Middle frontal gyrus (tissue), 1 donor: ENCODE measurements around the gene ZBTB25.

Experiments used
- DNase-seq: peaks from one replicate; pipeline ENCODE4 v3.0.0-alpha.2; 2015; ENCODE audit warnings: low spot score; ENCODE audit errors: extremely low spot score

The ZBTB25 gene

DNA sequence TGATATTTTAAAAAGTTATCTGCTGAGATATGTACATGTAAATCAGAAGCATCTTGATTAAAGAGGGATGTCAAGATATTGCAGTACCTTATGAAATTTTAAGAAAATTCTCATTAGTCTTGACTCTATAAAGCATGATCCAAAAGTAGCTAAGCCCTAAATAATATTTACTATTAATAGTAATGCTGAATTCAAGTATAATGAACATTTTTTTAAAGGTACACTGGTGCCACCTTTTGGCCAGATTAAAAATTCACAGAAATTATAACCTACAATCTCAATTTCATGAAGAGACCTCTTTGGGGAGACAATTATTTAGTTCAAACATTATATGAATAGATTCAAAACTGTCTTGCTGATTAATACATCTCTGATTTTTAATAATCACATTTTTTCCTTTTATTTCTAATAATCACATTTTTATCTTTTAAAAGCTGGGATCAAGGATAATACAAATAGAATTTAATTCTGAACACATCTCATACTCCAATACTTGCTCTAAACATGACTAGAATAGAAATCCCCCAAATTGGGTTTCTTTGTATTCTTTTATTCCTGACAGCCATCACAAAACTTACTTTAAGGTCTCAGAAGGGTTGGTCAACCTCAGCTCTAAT, 24.9 kb downstream of the ZBTB25 start:
- DNase-seq: no peak

GRCh38 chr14:64476438-64476837, 27.2 kb downstream of the ZBTB25 start:
- no peak for DNase-seq

GRCh38 chr14:64475585-64476273, 27.9 kb downstream of the ZBTB25 start:
- no peak for DNase-seq

GRCh38 chr14:64474698-64475097, 28.9 kb downstream of the ZBTB25 start:
- no peak for DNase-seq

GRCh38 chr14:64474041-64474440, 29.6 kb downstream of the ZBTB25 start:
- DNase-seq: no peak

GRCh38 chr14:64468451-64468850, 35.2 kb downstream of the ZBTB25 start:
- no peak for DNase-seq

DNA sequence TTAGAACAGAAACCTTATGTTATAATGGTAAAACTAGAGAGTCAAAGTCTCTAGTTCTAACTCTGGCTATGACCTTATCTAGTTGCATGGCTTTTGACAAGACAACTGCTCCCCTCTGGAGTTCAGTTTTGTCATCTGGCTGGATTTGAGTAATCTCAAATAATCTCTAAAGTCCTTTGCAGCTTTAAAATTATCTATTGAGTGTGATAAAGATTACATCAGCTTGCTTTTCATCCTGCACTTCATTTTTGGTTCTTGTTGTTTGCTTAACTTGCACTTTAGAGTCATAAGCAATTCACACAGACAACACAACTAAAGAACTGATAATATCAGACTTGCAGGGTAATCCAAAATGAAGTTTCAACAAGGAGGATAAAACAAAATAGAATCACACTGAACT, 36.1 kb downstream of the ZBTB25 start:
- DNase-seq: no peak

GRCh38 chr14:64467101-64467500, 36.5 kb downstream of the ZBTB25 start:
- DNase-seq: no peak

DNA sequence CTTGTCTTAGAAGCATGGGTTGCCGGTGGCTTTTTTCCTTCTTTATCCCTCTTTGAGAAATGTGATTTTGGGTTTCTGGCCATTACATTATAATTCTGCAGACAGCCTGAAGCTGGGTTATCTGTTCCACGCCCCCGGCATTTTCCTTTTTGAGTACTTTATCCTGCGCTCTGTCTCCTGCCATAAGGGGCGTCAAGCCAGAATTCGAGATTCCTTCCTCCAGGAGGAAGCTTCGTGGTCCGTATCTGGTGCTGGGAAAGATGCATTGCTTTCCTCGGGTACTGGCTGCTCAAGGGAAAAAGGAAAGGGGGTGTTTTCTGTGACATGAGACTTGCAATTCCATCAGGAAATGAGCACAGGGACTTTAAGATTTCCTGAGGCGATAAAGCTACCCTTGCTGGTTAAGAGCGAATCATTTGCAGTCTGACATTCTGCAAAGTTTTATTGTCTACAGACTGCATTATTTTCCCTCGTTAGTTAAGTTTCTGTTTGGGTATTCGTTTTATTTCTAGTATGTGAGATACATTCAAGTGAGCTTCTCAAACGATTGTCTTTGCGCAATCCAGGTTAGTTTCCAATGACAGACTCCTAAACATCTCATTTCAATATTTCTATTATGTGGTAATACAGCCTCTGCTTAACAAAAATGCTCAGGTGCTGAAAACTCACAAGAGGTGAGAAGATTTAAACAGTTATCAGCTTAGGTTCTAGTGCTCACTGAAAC, 37.6 kb downstream of the ZBTB25 start:
- no peak for DNase-seq

DNA sequence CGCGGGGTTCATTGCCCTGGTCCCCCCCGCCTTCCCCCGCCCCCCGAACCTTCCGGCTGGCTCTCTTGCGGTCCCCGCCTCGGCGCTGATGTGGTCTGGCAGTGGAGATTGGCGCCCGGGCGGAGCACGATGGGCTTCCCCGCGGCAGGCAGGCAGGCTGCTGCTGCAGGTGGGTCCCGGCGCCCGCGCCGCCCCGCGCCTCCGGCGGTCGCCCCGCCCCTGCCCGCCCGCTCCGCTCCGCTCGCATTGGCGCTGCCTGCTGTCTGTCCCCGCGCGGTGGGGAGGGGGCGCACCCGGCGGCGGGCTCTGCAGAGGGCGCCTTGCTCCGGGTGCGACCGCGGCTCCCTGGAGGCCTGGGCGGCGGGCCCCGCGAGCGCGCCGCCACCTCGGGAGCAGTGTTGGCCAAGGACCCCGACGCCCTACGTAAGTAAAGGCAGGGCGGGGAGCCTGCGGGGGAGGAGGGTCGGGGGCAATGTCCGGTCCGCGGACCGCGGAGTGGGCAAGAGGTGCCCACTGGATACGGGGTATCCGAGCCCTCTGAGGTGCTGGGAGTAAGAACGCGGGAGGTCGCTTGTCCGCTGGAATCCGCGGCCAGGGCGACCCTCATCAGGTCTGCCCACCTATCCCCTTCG, 38.3 kb downstream of the ZBTB25 start, which contains the start of gene AKAP5:
AKAP5 (plus strand) TSS at position 309 of the 632 bp plus-strand sequence. CDS start 2,896 bp downstream, outside the sequence.
- no peak for DNase-seq

GRCh38 chr14:64464651-64465050, 39.0 kb downstream of the ZBTB25 start:
- no peak for DNase-seq

GRCh38 chr14:64463873-64464272, 39.8 kb downstream of the ZBTB25 start:
- DNase-seq: no peak

DNA sequence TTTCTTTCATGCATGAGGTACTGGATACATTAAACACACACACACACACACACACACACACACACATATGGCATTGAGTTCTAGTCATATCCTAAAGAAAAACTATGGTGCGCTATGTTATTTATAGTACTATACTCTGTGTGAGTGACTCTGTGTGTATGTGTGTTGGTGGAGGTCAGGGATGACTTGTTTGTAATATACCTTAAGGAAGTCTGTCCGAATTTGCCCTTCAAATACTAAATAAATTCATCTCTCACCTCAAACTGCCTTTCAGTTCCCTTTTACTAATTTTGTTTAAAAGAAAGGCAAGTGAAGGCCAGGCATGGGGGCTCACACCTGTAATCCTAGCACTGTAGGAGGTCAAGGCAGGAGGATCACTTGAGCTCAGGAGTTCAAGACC, 40.4 kb downstream of the ZBTB25 start:
- DNase-seq: no peak

GRCh38 chr14:64461221-64461620, 42.4 kb downstream of the ZBTB25 start:
- DNase-seq: no peak

DNA sequence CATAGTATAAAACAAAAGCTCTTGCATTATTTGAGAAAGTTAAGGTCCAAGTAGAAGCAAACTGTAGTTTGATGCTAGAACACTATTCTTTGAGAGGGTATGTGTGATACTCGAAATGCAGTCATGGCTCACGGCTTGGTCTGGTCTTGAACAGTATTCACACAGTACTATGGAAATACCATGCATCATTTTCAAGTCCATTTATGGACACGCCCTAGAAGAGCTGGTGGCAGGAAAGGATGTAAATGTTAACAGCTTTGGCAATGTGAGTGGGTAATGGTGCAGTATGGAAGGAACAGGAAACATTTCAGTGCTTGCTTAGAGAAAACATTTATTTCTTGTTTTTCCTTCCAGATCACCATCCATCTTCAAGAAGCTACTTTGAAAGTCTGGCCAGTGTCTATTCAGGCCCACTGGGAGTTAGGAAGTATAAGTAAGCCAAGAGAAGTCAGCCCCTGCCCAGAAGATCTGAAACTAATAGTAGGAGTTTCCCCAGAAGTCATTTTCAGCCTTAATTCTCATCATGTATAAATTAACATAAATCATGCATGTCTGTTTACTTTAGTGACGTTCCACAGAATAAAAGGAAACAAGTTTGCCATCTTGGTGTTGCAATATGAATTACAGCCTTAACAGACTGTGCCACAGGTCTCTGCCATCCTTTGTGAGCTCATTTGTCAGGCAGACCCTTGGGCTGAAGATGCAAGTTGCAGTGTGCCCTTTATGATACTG, 44.1 kb downstream of the ZBTB25 start:
- DNase-seq: no peak

DNA sequence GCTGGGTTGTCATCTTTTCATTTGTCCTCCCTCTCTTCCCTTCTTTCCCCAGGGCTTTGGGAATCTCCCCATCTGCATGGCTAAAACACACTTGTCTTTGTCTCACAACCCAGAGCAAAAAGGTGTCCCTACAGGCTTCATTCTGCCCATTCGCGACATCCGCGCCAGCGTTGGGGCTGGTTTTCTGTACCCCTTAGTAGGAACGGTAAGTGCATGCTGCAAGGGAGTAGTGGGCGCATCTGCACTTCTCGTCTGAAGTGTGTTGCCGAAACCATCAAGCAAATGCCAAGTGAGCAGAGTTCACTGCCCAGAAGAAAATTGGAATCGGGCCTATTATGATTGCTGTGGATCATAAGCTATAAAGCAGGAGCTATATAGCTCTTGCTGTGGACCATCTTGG, 49.0 kb downstream of the ZBTB25 start:
- no peak for DNase-seq

DNA sequence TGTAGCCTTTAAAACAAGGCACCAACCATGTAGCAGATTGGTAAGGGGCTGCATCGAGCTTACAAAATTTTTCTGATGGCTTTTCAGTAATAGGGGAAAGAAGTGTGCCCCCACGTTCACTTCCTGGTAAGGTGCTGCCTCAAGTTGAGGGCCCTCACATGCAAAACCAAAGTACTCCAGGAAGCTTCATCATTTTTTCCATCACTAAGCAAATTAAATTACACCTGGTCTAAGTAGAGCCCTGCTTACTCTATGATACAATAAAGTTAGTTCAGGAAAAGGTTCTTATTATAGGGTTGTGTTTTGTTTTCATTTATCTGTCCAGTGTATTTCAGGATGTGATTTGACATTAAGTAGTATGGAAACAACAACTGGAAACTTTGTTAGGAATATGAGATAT, 53.4 kb downstream of the ZBTB25 start:
- DNase-seq: no peak

GRCh38 chr14:64447876-64448670, 55.6 kb downstream of the ZBTB25 start:
- DNase-seq: no peak

DNA sequence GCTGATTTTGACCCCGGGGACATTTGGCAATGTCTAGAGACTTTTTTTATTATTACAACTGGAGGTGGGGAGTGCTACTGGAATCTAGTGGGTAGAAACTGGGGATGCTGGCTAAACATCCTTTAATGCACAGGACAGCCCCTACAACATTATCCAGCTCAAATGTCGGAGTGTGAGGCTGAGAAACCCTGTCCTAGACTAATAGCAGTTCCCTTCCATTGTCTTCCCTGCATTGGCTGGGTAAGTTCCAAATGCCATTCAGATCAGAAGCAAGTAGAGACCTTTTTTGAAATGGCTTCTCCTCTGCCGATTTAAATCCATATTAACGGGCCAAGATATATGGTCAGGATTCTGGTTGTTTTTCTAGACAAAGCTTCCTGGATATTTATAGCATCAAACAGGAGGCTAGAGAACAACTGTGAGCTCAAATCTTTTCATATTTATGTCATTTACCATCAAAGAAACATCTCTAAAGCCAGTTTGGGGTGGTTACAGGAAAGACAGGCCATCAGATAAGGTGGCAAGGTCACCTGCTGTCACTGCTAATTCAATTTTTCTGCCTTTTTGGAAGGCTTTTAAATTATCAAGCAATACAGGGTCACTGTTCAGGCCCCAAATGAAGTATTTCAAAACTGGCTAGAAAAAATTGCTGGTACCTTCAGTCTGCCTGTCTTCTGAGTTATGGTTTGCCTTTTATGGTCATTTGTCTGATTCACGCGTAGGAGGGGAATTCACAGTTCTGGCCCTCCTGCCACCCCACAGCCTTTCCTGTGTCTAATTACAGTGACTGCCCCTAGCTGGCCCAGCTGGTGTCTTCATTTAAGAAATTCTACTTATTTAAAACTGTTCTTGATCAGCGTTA, 58.4 kb downstream of the ZBTB25 start:
- no peak for DNase-seq

DNA sequence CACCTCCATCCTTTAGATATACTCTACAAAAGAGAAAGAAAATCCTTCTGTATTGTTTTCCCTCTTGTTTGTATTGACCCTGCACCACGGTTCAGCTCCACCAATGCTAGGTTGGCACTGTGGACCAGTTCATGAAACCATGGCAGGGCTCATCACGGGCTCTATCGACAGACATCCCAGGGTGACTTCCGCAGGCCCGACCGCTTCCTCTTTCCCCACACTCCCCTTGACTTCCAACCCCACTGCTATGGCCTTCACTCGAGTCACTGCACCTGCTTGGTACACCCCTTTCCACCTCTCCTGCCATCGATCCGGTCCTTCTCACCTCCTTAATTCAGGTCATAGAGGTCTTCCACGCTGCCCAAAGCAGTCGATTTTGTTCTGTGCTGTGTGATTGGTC, 59.5 kb downstream of the ZBTB25 start:
- DNase-seq: no peak
